Stimulated activated naive CD8-positive, alpha-beta T cell treated with anti-CD3 and anti-CD28 coated beads, Interleukin-15, Interleukin-2, amounts not matched to agents 100 U/mL and 50 U/mL, for 24 hours (primary cell): ENCODE results near the gene STRIP1.
"Not testable (repeated sequence)": the region's sequence is repeated elsewhere in the genome, so short reads cannot be mapped to it uniquely, and the experiment has no call there.

ENCODE experiments used
- ATAC-seq: fragments of 150-1000 bp; cut with Tn5 transposase; one replicate; pipeline ENCODE4 v1.10.0; 2021
- DNase-seq: peaks from one replicate; pipeline ENCODE4 v3.0.0; 2021

STRIP1 gene

DNA sequence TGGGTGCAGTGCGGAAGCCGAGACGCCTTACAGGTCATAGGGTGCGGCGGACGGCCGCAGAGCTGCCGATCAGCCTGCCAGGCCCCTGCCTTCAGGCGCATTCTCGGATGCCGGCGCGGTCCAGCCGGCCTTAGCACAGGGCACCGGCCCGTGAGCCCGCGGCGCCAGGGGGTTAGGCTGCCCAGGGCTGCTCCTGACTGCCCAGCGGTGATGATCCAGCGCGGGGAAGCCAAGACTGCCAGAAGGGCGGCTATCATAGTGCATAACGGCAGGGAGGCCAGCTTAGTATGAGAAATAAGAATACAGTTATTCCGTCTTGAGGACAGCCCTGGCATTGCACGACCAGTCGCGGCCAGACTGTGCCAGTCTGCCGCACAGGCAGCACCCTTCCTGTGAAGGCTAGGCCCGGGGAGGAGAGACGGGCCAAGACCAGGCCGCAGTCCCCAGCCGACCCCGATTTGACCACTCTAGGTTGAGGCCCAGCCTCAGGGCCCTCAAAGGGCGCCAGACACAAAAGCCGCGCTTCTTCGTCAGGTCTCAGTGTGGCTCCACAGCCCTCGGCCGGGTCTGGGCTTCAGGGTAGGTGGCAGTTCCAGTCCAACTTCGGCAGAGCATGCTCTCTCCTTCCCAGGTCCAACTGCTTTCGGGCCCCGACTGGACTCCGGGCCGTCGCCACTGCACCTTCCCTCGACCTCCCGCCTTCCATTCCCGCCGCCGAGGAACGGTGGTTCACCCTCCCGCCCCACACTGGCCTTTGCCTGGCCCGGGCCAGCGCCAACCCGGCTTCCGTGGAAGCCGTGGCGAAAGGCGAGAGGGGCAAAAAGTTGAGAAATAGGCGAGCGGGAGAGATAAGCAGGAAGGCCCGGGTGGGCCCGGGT is 35.2 kb downstream of the STRIP1 start:
- DNase-seq (peak; percentile 16), ATAC-seq (peak; percentile 30)

DNA sequence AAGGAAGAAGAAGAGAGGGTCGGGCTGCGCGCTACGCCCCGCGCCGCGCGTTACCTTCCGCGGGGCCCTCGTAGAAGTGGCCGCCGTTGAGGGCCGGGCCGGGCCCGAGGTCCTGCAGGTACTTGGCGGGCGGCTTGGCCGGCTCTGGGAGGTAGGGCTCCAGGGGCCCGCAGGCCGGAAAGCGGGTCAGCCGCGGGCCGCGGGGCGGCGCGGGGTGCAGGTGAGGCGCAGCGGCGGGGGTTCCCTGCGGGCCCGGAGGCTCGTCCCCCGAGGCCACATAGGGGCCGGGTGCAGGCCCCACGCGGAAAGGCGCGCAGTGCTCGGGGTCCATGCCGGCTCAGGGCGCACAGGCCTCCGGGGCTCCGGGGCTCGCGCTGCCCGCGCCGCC is 35.9 kb downstream of the STRIP1 start:
- DNase-seq (no peak), ATAC-seq (no peak)

DNA sequence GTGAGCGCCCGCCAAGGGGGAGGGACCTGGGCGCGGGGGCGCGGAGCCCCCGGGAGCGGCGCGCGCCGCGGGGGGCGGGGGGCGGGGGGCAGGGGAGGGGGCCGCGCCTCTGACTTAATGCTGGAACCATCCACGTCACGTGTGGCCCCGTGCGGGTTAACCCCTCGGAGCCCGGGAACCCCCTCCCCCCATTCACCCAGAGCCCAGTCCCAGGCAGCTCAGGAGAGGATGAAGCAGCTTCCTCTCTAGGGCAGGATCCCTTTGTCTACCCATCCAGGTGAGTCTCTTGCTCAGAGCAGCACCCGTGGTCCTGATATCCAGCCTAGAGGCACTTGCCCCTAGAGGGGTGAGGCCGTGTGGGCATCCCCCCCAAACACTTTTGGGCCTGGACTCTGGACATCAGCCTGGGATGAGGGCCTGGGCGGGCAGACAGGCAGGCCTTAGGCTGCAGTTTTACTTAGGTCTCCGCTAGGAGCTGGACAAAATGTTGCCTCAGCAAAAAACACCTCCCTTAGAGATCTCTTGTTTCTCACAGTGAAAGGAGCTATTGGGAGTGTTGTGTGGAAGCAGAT is 36.3 kb downstream of the STRIP1 start, which contains the start of gene ALX3:
ALX3 (minus strand) TSS at position 2 of the 572 bp plus-strand sequence. CDS start 60 bp downstream, outside the sequence.
- ATAC-seq (no peak), DNase-seq (no peak)

DNA sequence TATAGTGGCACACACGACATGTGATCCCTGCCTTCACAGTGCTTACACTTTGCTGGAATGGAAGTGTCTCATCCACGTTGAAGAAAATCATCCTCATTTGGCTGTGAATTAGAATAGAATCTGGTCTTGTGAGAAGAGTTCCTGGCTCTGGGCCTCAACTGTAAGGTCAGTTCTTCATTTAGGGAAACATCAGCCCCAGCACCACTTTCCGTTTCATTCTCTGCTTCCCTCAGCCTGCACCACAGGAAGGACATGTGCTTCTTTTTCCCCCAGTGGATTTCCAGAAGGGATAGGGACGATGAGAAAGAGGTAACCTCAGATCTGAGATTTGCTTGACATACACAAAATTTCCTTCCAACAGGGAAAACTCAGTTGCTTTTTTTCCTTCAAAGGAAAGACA is 39.7 kb downstream of the STRIP1 start:
- DNase-seq (no peak), ATAC-seq (no peak)

DNA sequence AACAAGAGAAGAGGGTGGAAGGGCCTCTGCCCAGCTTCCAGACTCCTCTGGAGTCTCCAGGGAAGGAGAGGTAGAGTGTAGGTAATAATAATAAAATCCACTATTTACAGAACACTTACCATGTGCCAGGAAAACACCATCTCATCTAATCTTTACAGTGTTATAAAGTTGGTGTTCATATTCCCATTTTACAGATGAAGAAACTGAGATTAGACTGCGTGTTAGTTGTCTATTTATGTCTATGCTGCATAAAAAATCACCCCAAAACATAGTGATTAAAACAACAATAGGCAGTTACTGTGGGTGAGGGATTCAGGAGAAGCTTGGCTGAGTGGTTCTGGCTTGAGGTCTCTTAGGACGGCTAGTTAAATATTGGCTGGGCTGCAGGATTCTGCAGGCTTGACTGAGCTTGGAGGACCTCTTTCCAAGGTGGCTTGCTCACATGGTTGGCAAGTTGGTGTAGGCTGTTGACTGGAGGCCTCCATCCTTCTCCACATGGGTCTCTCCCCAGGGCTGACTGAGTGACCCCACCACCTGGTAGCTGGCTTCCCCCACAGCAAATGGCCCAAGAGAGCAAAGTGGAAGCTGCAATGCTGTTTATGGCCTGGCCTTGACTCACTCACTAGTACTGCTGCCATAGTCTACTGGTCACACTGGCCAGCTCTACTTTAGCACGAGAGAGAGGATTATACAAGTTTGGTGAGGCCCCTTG is 42.5 kb downstream of the STRIP1 start:
- DNase-seq (no peak), ATAC-seq (no peak)

DNA sequence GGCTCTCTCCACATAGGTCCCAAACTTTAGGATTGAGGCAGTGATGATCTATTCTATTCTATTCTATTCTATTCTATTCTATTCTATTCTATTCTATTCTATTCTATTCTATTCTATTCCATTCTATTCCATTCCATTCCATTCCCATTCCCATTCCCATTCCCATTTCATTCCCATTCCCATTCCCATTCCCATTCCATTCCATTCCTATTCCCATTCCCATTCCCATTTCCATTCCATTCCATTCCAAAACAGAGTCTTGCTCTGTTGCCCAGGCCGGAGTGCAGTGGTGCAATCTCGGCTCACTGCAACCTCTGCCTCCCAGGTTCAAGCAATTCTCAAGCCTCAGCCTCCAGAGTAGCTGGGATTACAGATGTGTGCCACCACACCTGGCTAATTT is 45.6 kb downstream of the STRIP1 start:
- DNase-seq, ATAC-seq: not testable (repeated sequence)

DNA sequence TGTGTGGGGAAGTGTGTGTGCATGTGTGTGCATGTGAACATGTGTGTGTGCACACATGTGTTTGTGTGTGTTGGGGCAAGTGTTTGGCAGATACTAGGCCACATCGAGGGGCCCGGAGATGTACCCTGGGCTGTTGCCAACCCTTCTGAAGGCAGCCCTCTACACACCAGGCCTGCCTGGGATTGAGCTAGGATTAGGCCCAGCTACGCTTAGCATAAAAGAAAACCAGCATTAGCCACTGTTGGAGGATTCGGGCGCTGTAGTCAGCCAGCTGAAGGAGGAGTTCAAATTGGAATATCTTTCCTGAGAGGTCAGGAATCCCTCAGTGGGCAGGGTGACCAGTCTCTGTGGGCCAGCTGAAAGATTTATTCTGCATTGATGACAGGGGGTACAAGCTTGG is 46.6 kb downstream of the STRIP1 start:
- ATAC-seq: no peak
- no peak for DNase-seq

DNA sequence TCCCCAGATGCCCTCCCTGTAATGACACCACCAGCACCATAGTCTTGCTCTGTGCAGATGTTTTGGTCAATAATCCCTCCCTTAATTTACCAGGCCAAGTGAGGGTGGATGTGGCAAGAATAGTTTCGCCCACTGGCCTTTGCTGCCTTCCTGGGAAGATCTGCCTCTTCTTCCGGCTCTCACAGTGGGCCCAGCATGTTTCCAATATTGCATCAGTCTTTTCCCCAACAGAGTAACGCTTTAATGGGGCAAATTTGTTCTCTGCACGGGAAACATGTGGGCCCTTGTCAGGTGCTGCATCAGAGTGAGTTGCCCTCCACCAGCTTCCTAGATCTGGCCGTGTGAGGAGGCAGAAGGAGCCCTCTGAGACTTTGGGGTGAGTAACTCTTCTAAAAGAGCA is 48.1 kb downstream of the STRIP1 start:
- no peak for DNase-seq
- no peak for ATAC-seq

DNA sequence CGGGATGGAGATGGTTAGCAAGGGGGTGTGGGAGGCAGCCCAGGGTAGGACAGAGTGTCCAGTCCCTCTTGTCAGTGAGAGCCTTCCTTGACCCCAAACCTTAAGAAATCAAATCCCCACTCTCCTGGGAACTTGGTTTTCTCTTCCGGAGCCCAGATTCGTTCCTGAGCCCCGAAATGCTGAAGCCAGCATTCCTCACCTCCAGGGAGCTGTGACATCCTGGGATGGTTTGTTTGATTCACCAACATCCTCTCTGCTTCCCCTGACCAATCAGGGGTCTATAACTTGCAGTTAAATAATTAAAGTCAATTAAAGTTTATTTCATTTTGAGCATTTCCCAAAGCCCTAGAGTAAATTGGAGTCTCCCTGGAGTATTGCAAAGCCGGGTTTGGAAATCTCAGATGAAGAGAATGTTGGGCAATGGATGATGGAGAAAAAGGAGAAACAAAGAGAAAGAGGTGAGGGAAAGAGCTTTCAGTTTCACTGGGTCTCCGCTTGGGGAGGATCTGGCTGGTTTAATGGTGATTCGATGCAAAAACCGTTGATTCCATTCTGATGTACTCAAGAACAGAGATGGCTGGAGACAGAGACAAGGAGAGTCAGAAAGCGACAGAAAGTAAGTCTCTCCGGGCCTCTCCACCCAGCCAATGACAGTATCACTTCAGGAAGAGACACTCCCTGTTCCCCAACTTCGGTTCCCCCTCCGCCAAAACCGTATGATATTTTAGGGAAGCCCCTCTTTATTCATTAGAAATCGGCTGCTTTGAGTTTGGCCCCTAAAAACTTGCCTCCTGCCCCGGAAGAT is 48.8 kb downstream of the STRIP1 start:
- DNase-seq (no peak), ATAC-seq (no peak)

DNA sequence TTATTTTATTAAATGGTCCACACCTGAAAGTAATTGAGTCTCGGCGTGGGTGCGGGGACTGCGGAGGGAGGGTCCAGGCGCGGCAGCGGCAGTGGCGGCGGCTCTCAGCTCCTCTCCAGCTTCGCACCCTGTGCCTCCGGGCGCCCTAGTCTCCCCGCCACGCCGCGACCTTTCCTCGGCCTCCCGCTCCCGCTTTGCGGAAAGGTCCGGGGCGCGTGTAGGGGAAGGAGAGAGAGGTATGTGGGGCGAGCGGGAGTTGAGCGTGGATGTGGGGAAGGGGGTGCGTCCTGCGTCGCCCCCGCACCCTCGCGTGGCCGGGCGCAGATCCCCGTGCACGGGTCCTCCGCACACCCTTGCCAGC is 49.4 kb downstream of the STRIP1 start:
- no peak for ATAC-seq
- peak; percentile 14 for DNase-seq

DNA sequence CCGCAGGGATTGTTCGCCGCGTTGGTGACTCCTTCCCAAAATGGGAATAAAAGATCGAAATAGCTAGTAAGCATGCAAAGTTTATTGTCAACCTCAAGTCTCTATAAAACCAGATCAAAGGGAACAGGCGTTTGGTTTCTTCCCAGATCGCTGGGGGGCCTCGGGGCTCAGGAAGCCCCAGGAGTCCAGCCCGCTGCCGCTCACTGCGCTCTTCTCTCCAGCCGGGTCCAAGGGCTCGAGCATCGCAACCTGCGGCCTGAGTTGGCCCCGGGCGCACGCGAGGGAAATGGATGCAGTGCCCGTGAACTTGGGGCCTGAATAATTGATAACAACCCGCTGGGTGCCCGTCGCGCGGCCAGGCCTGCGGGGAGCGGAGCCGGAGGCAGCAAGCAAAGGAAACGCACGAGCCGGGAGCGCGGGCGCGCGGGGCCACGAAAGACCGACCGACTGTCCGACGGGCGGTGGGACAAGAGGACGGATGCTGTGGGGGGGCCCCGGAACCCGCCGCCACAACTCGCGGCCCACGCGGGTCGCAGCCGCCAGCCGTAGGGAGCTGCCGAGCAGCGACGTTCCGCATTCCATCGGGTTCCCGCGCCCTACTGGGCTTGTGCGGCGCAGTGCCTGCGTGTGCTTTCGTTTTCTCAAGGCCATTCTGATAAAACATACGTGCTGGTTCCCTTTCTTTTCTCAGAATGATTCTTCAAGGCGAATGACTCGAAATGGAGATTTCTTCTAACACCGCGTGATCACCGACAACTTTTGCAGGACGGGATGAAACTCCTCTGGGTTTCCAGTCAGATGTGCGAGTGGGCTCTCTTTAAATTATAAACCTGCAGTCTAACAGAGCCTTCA is 50.0 kb downstream of the STRIP1 start:
- DNase-seq (peak; percentile 42), ATAC-seq (peak; percentile 53)

DNA sequence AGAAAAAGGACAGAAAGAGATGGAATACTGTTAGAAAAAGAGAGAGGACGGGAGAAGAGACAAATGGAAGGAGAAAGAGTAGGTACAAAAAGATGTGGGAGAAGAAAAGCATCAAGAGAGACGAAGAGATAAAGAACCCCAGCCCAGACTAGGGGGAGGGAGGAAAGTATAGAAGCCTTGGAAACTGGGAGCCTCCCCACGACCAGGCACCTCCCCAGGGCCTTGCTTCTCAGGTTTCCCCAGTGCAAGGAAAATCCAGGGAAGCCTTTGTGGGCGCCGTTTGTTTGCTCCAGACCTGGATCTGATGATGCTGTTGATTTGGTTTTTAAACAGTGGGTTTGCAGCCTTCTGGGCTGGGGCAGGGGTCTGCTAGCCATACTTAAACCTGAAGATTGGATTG is 51.2 kb downstream of the STRIP1 start:
- ATAC-seq (no peak), DNase-seq (no peak)

DNA sequence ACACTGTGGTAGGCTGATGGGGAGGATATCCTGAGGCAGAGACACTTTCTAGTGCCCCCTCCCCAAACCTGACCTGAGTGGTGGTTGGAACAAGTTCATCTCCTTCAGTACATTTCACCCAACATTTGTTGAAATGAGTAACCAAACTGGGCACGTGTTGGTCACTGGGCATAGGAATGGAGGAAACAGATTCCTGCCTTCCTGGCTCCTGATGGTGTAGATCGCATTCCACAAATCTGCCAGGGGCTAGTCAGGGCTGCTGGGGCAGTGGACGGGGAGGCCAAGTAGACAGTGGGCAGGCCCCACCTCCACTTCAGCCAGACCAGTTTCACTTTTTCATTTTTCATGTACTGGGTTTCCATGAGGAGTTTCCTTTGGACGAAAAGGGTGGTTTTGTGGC is 52.5 kb downstream of the STRIP1 start:
- ATAC-seq (no peak), DNase-seq (no peak)

DNA sequence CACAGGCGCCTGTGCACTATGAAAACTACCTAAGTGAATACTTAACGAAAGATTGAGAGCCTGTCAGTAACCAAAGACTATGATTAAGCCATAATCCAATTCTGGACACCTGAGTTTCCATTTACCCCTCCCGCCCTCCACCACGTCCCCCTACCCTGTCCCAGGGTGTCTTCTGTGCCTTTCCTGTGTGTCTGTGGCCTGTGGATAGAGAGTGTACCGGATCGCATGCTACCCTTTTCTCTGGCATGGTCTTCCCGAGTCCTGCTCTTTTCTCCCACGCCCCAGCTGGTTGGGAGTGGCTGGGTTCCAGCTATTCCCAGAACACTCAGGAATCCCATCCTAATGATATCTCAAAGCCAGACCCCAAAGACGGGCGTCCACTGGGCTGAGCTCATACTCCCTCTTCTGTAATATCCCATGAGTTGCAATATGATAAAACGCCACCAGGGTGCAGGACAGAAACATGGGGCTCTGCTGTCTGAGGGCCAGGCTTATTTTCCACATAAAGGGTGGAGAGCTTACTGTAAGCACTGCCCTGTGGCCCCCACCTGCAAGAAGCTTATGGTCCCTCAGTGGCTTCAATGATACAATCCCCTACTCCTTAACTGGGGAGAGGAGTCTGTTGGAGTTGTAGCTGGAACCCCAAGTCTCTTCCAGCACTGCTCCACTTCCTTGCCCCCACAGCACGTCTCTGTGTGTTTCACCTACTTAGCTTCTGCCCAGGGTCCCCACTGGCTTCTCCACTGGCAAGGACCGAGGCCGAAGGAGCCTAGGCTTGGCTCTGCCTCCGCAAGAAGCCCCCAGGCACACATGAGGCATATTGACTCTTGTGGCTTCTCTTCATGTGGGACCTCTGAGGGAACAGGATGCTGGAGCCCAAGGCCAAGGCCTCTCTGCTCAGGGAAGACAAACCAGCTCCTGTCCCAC is 53.7 kb downstream of the STRIP1 start:
- DNase-seq: peak; percentile 61
- ATAC-seq: peak; percentile 79

DNA sequence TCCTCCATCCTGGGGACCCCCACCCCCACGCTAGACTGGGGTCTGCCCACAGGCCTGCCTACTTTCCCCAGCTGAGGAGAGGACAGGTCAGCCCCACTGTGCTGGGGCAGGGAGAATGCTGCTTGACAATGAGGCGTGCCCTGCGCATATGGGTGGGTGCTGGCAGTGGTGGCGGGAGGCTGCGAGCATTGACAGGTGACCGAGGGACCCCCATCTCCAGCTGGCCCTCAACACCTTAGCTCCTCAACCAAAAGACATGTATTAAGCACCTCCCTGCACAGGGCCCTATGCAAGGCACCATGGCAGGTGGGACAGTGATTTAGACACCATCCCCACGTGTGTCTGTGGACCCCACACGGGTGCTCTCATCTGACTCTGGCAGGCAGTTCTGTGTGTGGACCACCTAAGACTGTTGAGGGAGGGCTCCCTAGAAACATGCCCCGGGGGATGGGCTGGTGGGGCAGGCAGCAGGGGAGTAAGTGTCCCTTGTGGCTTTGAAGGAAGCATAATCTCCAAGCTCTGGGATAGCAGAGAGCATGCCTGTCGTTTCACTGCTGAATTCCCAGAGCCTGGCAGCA is 54.4 kb downstream of the STRIP1 start:
- no peak for DNase-seq
- ATAC-seq: no peak

DNA sequence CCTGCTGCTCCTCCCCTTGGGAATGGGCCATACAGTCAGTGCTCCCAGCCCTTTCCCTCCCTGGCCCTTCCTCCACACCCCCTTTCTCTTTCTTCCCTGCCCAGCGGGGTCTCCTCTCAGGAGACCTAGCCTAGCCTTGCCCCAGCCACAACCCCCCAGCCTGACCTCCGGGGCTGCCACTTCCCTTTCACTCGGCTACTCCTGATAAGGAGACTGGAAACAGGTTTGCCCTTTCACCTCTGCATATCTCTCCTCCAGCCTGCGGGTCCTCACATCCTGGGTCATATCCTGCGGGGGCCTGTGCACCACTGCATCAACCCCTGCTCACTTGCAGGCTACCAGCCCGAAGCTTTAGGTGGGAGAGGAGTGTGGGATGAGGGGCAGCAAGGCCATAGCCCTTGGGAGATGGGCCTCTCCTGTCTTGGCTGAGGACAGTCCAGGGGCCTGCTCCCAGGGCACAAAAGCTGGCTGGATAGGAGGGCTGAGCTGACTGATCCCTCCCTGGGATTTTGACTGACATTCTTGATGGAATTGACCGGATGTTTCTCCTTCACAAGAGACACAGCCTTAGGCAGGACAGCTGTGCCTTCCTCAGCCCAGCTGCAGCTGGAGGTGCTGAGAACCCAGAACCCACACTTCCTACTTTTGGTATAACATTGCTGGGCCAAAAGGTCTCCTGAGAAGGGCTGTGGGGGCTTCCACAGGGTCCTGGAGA is 55.3 kb downstream of the STRIP1 start:
- ATAC-seq: no peak
- no peak for DNase-seq

DNA sequence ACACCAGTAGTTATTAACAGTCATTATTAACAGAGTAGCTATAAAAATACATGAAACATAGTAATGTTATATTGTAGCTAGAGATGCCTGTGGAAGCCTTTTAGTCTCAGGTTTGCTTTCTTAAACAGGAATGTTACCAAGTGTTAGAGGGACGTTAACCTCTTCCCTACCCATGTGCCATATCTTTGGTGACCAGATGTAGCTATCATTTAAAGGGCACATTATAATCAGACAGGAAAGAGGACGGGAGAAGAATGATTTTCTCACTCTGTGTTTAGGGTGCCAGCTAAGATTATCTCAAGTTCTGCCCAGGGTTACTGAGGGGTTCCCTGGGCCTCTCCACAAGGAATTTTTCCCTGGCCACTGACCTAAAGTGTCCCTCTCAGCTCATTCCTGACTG is 57.0 kb downstream of the STRIP1 start:
- no peak for DNase-seq
- no peak for ATAC-seq

DNA sequence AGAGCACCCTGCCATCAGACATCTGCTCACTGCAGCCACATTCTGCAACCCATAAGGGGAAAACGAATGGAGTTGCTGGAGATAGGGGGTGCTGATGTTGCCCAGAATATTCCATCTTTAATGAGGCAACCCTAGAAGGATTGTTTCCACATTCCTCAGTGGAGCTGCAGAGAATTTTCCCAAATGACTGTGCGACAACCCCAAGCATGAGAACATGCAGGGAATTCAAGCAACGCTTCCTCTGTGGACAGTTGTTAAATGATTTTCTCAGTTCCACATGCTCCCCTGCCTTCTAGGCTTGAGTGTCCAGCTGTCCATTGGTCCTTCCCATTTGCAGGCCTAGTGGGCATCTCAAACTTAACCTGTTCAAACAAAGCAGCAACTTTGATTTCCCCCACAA is 57.4 kb downstream of the STRIP1 start:
- ATAC-seq (no peak), DNase-seq (no peak)

DNA sequence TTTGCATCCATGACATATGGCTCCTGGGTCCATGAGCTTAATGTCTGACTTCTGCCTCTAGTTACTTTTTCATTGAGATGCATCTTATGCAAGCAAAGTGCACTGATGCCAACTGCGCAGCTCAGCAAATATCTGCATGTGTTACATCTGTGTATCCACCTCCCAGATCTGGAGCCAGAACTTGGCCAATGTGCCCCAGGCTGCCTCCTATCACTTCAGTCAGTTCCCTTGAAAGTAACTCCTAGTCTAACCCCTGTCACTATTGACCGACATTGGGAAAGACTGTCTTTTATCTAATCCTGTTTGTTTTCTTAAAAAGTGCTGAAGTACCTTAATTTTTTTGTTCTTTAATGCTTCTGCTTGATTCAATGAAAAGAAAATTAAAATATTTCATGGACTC is 58.6 kb downstream of the STRIP1 start:
- DNase-seq (no peak), ATAC-seq (no peak)
